ENCODE results near the gene CR1L.
"Not testable (repeated sequence)": the region's sequence is repeated elsewhere in the genome, so short reads cannot be mapped to it uniquely, and the experiment has no call there.

The CR1L gene

DNA sequence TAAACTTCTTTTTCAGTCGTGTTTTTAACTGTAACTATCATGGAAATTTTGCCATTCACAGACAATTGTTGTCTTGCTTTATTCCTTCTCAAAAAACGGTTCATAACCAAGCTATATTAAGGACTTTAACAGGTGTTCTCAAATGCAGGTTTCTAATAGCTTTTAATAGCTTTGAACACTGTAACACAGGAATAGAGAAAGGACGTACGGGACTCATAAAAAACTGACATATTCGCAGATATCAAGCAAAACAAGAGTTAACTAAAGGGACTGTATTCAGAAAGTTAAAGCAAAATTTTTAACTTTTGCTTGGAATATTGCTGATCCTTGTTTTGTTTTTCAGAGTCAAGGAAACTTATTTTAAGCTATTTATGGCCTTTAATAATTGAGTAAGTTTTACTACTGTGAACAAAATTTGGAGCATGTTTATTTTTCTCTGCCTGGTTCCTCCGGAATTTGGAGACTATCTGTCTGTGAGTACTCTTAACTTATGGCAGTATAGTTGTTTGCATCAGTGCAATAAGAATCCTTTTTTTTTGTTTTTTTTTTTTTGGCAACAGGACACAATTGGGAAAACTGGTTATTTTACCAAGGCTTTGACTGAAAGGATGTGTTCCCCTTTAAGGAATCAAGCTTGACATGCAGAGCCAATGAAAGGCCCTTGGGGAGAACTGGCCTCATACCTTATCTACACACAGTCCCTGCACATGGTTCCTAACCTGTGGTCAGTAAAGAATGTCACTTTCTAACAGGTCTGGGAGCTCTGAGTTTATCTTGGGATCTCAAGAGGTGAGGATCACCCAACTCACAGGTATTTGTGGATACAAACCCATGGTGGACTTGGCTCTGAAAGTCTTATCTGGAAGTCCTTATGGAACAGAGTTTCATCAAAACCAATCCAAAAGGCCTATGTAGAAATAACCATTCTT, 101.2 kb downstream of the CR1L start:
- DNase-seq (ENCODE audit: low spot score) = no peak

GRCh38 chr1:207747627-207748492, 102.9 kb downstream of the CR1L start:
- no peak for DNase-seq (ENCODE audit: low spot score)

GRCh38 chr1:207748737-207749528, 104.0 kb downstream of the CR1L start:
- DNase-seq (ENCODE audit: low spot score) = no peak

GRCh38 chr1:207750631-207751305, 105.8 kb downstream of the CR1L start:
- peak; percentile 17 for DNase-seq (ENCODE audit: low spot score)

DNA sequence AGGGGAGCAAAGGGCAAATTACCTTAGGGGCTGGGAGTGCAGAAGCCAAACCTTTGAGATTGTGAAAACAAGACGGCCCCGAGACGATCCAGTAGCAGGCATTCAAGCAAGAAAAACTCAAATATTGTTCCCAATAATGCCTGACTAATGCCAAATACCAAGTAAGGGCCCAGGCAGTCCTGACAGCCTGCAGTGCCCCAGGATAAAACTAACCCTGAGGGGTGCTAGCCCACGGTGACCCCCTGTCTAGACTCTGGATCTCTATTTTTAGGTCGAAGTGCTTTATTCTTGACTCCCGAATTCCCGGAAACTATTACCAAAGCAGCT, 106.5 kb downstream of the CR1L start:
- DNase-seq (ENCODE audit: low spot score) = not testable (repeated sequence)

DNA sequence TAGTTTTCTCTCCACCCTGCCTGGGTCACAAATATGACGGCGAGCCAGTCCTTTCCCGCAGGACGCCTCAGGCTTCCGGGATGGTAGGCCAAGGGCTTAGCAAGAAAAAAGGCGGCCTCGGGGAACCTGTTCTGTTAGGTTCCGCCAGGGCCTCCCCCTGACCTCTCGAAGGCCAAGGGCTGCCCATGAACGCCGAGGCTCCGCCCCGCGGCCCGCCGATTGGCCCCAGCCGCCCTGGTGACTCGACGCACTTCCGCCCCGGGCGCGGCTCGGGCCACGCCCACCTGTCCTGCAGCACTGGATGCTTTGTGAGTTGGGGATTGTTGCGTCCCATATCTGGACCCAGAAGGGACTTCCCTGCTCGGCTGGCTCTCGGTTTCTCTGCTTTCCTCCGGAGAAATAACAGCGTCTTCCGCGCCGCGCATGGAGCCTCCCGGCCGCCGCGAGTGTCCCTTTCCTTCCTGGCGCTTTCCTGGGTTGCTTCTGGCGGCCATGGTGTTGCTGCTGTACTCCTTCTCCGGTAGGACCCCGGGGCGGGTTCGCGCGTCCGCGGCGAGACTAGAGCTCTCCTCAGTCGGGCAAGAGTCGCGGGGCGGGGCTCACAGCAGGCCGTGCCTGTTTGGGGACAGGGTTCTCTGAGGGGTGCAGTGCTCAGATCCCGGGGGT, 107.0 kb downstream of the CR1L start, which contains the start of gene CD46:
Gene CD46, plus strand, starts transcription at position 265 of the 666 bp plus-strand sequence. Its CDS starts 159 bp downstream, at position 424.
- peak; percentile 96 for DNase-seq (ENCODE audit: low spot score)

DNA sequence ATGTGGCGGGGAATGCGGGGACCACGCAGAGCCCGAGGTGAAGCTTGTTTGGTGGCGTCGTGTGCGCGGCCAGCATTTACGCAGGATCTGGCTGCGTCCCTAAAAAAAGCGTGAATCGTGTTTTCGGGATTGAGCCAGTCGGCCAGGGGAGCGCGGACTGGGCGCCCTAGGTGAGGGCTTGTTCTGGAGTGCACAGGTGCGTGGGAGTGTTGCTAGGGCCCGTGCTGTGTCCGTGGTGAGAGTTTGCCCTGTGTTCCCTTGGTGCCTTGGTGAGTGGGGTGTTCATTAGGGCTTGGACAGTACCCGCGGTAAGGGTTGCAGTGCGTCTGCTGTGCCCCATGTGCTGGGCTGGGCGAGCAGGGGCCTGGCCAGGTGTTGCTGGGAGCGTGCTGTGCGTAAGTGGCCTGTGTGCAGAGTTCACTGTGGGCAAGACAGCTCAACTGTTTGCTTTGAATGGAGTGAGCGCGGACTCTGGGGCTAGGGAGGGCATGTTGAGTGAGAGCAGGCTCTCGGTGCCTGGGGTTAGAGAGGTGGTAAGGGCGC, 107.6 kb downstream of the CR1L start:
- peak; percentile 10 for DNase-seq (ENCODE audit: low spot score)

- no peak for DNase-seq (ENCODE audit: low spot score)
Measured at GRCh38 chr1:207753611-207754010, 108.7 kb downstream of the CR1L start.

DNA sequence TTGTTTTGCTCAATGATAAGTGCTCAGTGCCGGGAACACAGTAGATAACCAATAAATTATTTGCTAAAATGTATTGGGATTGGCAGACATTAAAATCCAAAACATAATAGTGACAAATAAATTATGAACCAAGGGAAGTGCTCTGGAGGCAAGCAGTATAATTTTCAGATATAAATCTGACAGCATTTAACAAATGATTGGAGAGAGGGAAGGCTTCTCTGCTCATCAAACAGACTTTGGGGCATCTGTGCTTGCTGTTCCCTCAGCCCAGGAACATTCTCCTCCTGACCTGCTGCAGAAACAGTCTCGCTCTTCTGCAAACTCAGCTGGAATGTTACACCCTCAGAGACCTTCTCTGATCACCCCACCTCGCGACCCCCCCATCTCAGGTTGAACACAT, 109.1 kb downstream of the CR1L start:
- DNase-seq (ENCODE audit: low spot score) = no peak

DNA sequence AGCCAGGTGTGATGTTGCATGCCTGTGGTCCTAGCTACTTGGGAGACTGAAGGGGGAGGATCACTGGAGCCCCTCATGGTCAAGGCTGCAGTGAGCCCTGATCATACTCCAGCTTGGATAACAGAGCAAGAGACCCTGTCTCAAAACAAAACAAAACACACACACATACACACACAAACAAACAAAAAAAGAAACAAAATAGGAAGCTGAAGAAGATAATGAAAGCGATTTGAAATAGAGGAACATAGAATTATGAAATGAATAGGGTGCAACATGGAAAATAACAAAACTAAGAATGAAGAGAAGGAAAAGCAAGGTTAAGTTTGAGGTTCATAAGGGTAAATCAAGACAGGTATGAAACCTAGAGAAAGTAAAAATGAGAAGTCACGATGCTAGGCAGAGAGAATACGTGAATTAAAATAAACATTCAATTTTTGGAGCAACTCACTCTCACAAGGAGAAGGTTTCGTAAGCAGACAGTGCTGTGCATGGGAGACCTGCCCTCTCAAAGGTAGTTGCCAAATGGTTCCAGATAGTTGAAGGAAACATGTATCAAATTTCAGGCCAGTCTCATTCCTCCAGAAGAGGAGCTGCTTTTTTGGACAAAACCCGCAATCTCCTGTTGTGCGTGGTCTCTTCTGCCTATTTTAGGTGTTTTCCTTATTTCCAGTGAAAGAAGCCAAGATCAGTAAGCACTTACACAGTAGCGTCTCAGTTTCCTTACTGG, 110.2 kb downstream of the CR1L start:
- no peak for DNase-seq (ENCODE audit: low spot score)

GRCh38 chr1:207755846-207756693, 111.1 kb downstream of the CR1L start:
- no peak for DNase-seq (ENCODE audit: low spot score)

DNA sequence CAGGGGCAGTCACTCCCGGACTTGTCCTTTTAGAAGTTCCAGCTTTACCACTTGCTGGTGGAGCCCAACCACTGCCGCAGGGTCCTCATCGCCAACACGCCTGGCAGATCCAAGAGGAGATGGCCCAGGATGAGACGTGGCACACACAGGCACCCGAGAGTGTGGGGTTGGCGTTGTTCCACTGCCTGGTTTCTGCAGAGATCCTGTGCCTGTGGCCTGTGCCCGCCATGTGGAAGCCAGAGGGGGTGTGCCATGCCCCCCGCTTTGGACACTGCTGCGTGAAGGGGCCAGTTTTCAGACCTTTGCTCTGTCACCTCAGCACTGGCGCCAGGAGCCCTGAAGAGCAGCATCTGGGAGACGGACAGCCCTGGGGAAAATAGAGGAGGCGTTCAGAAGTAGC, 117.7 kb downstream of the CR1L start:
- no peak for DNase-seq (ENCODE audit: low spot score)

DNA sequence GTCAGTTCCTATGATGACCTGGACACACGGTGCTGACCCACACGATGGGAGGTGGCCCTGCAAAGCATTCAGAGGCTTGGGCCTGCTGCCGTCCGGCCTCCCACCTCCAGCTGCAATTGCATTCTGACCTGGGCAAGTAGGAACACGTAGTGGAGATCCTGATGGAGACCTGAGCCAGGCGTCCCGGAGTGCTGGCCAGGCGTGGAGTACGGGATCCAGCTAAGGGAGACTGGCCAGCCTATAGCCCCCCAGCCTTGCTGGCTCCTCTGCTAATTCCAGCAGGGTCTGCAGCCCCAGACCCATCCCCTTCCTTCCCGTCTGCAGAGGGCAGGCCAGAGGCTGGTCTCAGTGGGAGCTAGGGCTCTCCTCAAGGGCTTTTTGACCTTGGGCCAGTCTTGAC, 118.2 kb downstream of the CR1L start:
- no peak for DNase-seq (ENCODE audit: low spot score)

- DNase-seq (ENCODE audit: low spot score) = no peak
Measured at GRCh38 chr1:207763972-207764371, 119.0 kb downstream of the CR1L start.

DNA sequence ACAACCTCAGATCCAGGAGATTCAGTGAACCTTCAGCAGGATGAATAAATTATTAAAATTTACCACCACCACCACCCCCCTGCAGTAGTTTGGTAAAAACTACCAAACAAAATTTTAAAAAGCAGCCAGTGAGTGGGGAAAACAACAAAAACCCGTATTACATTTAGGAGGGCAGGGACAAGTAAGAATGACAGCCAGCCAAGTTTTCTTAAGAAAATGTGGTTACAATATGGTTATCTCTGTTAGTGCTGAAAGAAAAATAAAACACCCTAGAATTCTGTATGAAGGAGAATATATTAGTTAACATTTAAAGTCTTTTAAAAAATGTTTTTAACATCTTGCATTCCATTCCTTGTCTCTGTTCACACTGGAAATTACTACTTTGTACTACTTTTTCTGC, 121.6 kb downstream of the CR1L start:
- no peak for DNase-seq (ENCODE audit: low spot score)

- not testable (repeated sequence) for DNase-seq (ENCODE audit: low spot score)
Measured at GRCh38 chr1:207770514-207770913, 125.6 kb downstream of the CR1L start.
